HG03439 (cell line): ENCODE data around the gene ZNF570.

Experiments used
- ATAC-seq: cut with Tn5 transposase; IDR thresholded peaks from one replicate; pipeline ENCODE4 v1.9.1; 2021; ENCODE audit warnings: mild to moderate bottlenecking, moderate library complexity; ENCODE audit not compliant: unreplicated experiment

The ZNF570 gene

GRCh38 chr19:37468961-37469777 lies at the start of gene ZNF570:
Gene ZNF570 (plus strand): TSS chr19:37469356. CDS start chr19:37470355, 999 bp downstream.
- peak; percentile 57 for ATAC-seq

GRCh38 chr19:37452500-37453245 lies 16.5 kb upstream of the ZNF570 start:
- ATAC-seq = no peak

GRCh38 chr19:37466277-37466797 lies 2.8 kb upstream of the ZNF570 start:
- no peak for ATAC-seq

- ATAC-seq = peak; percentile 66
Measured at GRCh38 chr19:37466798-37467607, 2.2 kb upstream of the ZNF570 start, which contains the start of gene ZNF569. Gene ZNF569 (minus strand): TSS chr19:37467444. CDS start chr19:37444921, 22,523 bp downstream.

- ATAC-seq = no peak
Measured at GRCh38 chr19:37467608-37468090, 1.5 kb upstream of the ZNF570 start.

- ATAC-seq = no peak
Measured at GRCh38 chr19:37470216-37470615, 1.1 kb downstream of the ZNF570 start.

GRCh38 chr19:37472165-37472564 lies 3.0 kb downstream of the ZNF570 start:
- ATAC-seq = no peak

GRCh38 chr19:37484406-37485168 lies 15.4 kb downstream of the ZNF570 start:
- no peak for ATAC-seq

- ATAC-seq = no peak
Measured at GRCh38 chr19:37492213-37492612, 23.1 kb downstream of the ZNF570 start.

- no peak for ATAC-seq
Measured at GRCh38 chr19:37505958-37506386, 36.8 kb downstream of the ZNF570 start.

GRCh38 chr19:37506387-37507166 lies 37.4 kb downstream of the ZNF570 start, which contains the start of gene ZNF793:
Gene ZNF793 (plus strand): TSS chr19:37506939. CDS start chr19:37523440, 16,501 bp downstream.
- no peak for ATAC-seq

GRCh38 chr19:37507167-37507464 lies 38.0 kb downstream of the ZNF570 start:
- no peak for ATAC-seq

- ATAC-seq = no peak
Measured at GRCh38 chr19:37511186-37511585, 42.0 kb downstream of the ZNF570 start.

- ATAC-seq = no peak
Measured at GRCh38 chr19:37511821-37512220, 42.7 kb downstream of the ZNF570 start.

- no peak for ATAC-seq
Measured at GRCh38 chr19:37513397-37513796, 44.2 kb downstream of the ZNF570 start.

GRCh38 chr19:37519890-37520289 lies 50.7 kb downstream of the ZNF570 start:
- ATAC-seq = no peak

GRCh38 chr19:37537391-37537947 lies 68.3 kb downstream of the ZNF570 start:
- no peak for ATAC-seq
